ENCODE data around the gene SPATA20. TPM values are rescaled to one million over a fixed set of nuclear protein-coding genes. Genes with fewer than 3 reads are reported as not detected.

Gene SPATA20
- total and polyA plus RNA-seq, 2 experiments from 2014 or later, result 89.9 to 146 TPM

DNA sequence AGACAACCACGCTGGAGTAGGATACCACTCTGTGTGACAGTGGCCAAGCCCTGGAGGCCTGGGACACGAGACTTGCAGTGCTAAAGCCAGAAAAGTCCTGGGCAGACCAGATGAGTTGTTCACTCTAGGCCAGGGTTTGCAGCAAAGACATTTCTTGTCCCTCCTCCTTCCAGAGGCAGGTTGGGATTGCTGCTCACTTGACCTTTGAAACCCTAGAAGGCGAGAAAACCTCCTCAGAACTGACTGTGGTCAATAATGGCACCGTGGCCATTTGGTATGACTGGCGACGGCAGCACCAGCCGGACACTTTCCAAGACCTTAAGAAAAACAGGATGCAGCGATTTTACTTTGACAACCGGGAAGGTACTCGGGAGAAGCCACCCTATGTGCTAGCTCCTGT, 24.2 kb upstream of the SPATA20 start:
- DNase-seq, result no peak

DNA sequence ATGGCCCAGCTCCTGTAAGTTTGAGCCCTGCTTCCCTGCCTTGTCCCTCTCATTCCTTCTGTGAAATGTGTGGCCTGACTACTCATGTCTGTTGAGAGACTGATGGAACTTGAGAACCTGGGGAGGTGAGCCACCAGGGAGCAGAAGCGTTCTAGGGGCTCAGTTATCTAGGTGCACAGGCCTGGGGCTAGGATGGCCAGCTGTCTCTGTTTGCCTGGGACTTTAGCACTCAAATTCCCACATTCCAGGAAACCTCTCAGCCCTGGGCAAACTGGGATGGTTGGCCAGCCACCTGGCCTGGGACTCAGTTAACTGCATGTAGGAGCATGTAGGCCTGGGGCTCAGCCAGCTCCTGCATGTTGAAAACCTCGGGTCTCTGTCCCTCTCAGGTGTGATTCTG, 23.8 kb upstream of the SPATA20 start:
- no peaks in the 10 kb centered on the region for H4K20me1 ChIP-seq (ENCODE audit: insufficient read depth)
- H3K9me3 ChIP-seq (ENCODE audit: low read depth), result no peaks in the 10 kb centered on the region
- TF ChIP-seq EZH2phosphoT487 (IDR thresholded peaks at IDR 0.05; ENCODE audit: insufficient read depth, low read depth), result no peak
- TF ChIP-seq EZH2 (IDR thresholded peaks at IDR 0.05; ENCODE audit: insufficient read depth, poor library complexity, severe bottlenecking), result no peak
- H3K9me2 ChIP-seq (ENCODE audit: insufficient read depth), result no peaks in the 10 kb centered on the region
- WGBS, 2 experiments (ENCODE audit: low coverage in 1 of 2, low lambda C conversion rate in 2 of 2, missing lambda C conversion rate in 2 of 2), result 58% methylated on average over 2 of the region's 2 CpGs
- no peak overlapping the region for H3K4me3 ChIP-seq
- H3K27ac ChIP-seq, result no peak overlapping the region
- H3K79me2 ChIP-seq (ENCODE audit: insufficient read depth), result no peaks in the 10 kb centered on the region
- no peak overlapping the region for H3K4me2 ChIP-seq (ENCODE audit: unreplicated experiment)
- H3F3A ChIP-seq (ENCODE audit: insufficient read depth), result no peaks in the 10 kb centered on the region
- no peak overlapping the region for H3K9ac ChIP-seq
- no peak for DNase-seq
- in situ Hi-C loops (cut with MboI), result loop anchor here (25.0 kb wide), 1 partner anchor 439 kb away; no protein-coding TSS in a partner anchor
- no peaks in the 10 kb centered on the region for H3K36me3 ChIP-seq (ENCODE audit: low read depth)
- H2AFZ ChIP-seq, result no peak overlapping the region
- no peaks in the 10 kb centered on the region for H3K27me3 ChIP-seq (replicated peaks; ENCODE audit: insufficient read depth)
- no peaks in the 10 kb centered on the region for H3K4me1 ChIP-seq (ENCODE audit: insufficient read depth)

More for the DNA sequence above, 24.2 kb upstream of the SPATA20 start:
- WGBS, 2 experiments (ENCODE audit: low coverage in 1 of 2, low lambda C conversion rate in 2 of 2, missing lambda C conversion rate in 2 of 2), result 77 to 80% methylated on average over 10 of the region's 10 CpGs
- H3F3A ChIP-seq (ENCODE audit: insufficient read depth), result no peaks in the 10 kb centered on the region
- no peaks in the 10 kb centered on the region for H3K9me2 ChIP-seq (ENCODE audit: insufficient read depth)
- H3K27me3 ChIP-seq (replicated peaks; ENCODE audit: insufficient read depth), result no peaks in the 10 kb centered on the region
- no peaks in the 10 kb centered on the region for H3K79me2 ChIP-seq (ENCODE audit: insufficient read depth)
- no peak for TF ChIP-seq EZH2phosphoT487 (IDR thresholded peaks at IDR 0.05; ENCODE audit: insufficient read depth, low read depth)
- no peak for TF ChIP-seq EZH2 (IDR thresholded peaks at IDR 0.05; ENCODE audit: insufficient read depth, poor library complexity, severe bottlenecking)
- H3K9me3 ChIP-seq (ENCODE audit: low read depth), result no peaks in the 10 kb centered on the region
- no peaks in the 10 kb centered on the region for H3K36me3 ChIP-seq (ENCODE audit: low read depth)
- H2AFZ ChIP-seq, result no peak overlapping the region
- H3K4me2 ChIP-seq (ENCODE audit: unreplicated experiment), result no peak overlapping the region
- H4K20me1 ChIP-seq (ENCODE audit: insufficient read depth), result no peaks in the 10 kb centered on the region
- in situ Hi-C loops (cut with MboI), result loop anchor here (25.0 kb wide), 1 partner anchor 440 kb away; no protein-coding TSS in a partner anchor
- no peak overlapping the region for H3K9ac ChIP-seq
- H3K4me3 ChIP-seq, result no peak overlapping the region
- no peaks in the 10 kb centered on the region for H3K4me1 ChIP-seq (ENCODE audit: insufficient read depth)
- no peak overlapping the region for H3K27ac ChIP-seq

DNA sequence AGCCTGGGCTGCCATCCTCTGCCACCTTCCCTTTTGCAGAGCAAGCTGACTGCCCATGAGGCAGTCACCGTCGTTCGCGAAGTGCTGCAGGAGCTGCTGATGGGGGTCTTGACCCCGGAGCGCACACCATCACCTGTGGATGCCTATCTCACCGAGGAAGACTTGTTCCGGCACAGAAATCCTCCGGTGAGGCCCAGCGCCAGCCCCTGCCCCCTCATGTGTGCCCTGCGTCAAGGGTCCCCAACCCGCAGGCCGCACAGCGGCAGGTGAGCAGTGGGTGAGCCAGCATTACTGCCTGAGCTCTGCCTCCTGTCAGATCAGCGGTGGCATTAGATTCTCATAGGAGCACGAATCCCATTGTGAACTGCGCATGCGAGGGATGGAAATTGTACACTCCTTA, 22.1 kb upstream of the SPATA20 start:
- Histone ChIP-seq H3K36me3 (ENCODE audit: low read depth) (no peaks in the 10 kb centered on the region), H3K27me3 (replicated peaks; ENCODE audit: insufficient read depth) (no peaks in the 10 kb centered on the region), H3K79me2 (ENCODE audit: insufficient read depth) (no peaks in the 10 kb centered on the region), H3K4me2 (ENCODE audit: unreplicated experiment) (no peak overlapping the region), H3K4me3 (no peak overlapping the region), H3K9me3 (ENCODE audit: low read depth) (no peaks in the 10 kb centered on the region), H3F3A (ENCODE audit: insufficient read depth) (no peaks in the 10 kb centered on the region), H3K9me2 (ENCODE audit: insufficient read depth) (no peaks in the 10 kb centered on the region), H3K9ac (no peak overlapping the region), H3K4me1 (ENCODE audit: insufficient read depth) (no peaks in the 10 kb centered on the region), H3K27ac (no peak overlapping the region), H2AFZ (no peak overlapping the region), H4K20me1 (ENCODE audit: insufficient read depth) (no peaks in the 10 kb centered on the region)
- in situ Hi-C loops (cut with MboI), result loop anchor here (25.0 kb wide), 1 partner anchor 437 kb away; no protein-coding TSS in a partner anchor
- no peak for TF ChIP-seq EZH2 (IDR thresholded peaks at IDR 0.05; ENCODE audit: insufficient read depth, poor library complexity, severe bottlenecking)
- TF ChIP-seq EZH2phosphoT487 (IDR thresholded peaks at IDR 0.05; ENCODE audit: insufficient read depth, low read depth), result no peak
- DNase-seq, result no peak
- 82 to 83% methylated on average over 15 to 18 of the region's 18 CpGs for WGBS, 2 experiments (ENCODE audit: low coverage in 1 of 2, low lambda C conversion rate in 2 of 2, missing lambda C conversion rate in 2 of 2)

DNA sequence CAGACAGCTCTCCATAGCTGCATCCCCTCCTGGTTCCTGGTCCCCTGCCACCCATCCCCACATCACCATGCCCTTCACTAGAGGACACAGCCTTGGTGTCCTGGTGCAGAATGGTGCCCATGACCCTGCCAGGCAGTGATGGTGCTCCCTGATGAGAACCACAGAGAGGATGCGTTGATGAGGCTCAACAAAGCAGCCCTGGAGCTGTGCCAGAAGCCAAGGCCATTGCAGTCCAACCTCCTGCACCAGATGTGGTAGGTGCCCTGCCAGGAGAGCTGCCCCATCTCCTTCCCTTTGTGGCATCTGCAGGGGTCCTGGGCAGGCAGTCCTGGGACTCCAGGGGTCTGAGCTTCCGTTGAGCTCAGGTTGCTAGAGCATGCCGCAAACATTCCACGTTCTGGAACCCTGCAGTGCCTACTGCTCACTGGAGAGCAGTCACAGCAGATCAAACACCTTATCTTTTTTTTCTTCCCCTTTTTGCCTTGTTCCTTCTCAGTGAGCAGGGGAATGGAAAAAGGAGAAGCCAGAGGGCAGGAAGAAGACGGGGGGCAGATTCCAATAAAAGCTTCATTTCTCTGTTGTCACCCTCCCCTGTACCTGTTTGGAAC, 19.7 kb upstream of the SPATA20 start:
- no peak overlapping the region for H3K27ac ChIP-seq
- H4K20me1 ChIP-seq (ENCODE audit: insufficient read depth), result no peaks in the 10 kb centered on the region
- DNase-seq, result no peak
- no peaks in the 10 kb centered on the region for H3K9me2 ChIP-seq (ENCODE audit: insufficient read depth)
- WGBS, 2 experiments (ENCODE audit: low coverage in 1 of 2, low lambda C conversion rate in 2 of 2, missing lambda C conversion rate in 2 of 2), result 34 to 48% methylated on average over 5 of the region's 5 CpGs
- in situ Hi-C loops (cut with MboI), result no loop called here
- H3F3A ChIP-seq (ENCODE audit: insufficient read depth), result no peaks in the 10 kb centered on the region
- H3K4me3 ChIP-seq, result no peak overlapping the region
- peaks cover 6% of the 10 kb centered on the region for H3K27me3 ChIP-seq (replicated peaks; ENCODE audit: insufficient read depth)
- no peak overlapping the region for H3K9ac ChIP-seq
- TF ChIP-seq EZH2phosphoT487 (IDR thresholded peaks at IDR 0.05; ENCODE audit: insufficient read depth, low read depth) (no peak), EZH2 (IDR thresholded peaks at IDR 0.05; ENCODE audit: insufficient read depth, poor library complexity, severe bottlenecking) (no peak)
- no peaks in the 10 kb centered on the region for H3K4me1 ChIP-seq (ENCODE audit: insufficient read depth)
- H3K4me2 ChIP-seq (ENCODE audit: unreplicated experiment), result no peak overlapping the region
- H3K9me3 ChIP-seq (ENCODE audit: low read depth), result no peaks in the 10 kb centered on the region
- H3K79me2 ChIP-seq (ENCODE audit: insufficient read depth), result no peaks in the 10 kb centered on the region
- H3K36me3 ChIP-seq (ENCODE audit: low read depth), result no peaks in the 10 kb centered on the region
- no peak overlapping the region for H2AFZ ChIP-seq
